ENCODE measurements around the gene FGG.

- TF ChIP-seq, protein P1, sequence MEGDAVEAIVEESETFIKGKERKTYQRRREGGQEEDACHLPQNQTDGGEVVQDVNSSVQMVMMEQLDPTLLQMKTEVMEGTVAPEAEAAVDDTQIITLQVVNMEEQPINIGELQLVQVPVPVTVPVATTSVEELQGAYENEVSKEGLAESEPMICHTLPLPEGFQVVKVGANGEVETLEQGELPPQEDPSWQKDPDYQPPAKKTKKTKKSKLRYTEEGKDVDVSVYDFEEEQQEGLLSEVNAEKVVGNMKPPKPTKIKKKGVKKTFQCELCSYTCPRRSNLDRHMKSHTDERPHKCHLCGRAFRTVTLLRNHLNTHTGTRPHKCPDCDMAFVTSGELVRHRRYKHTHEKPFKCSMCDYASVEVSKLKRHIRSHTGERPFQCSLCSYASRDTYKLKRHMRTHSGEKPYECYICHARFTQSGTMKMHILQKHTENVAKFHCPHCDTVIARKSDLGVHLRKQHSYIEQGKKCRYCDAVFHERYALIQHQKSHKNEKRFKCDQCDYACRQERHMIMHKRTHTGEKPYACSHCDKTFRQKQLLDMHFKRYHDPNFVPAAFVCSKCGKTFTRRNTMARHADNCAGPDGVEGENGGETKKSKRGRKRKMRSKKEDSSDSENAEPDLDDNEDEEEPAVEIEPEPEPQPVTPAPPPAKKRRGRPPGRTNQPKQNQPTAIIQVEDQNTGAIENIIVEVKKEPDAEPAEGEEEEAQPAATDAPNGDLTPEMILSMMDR (IDR thresholded peaks at IDR 0.05; ENCODE audit: insufficient read depth, low read depth, low read length), result no peak
- TF ChIP-seq EZH2 (IDR thresholded peaks at IDR 0.05; ENCODE audit: insufficient read depth, low read length), result no peak
Observed at GRCh38 chr4:154560824-154561231, 51.6 kb downstream of the FGG start.
